ENCODE measurements around the gene NTNG2.

Gene NTNG2

DNA sequence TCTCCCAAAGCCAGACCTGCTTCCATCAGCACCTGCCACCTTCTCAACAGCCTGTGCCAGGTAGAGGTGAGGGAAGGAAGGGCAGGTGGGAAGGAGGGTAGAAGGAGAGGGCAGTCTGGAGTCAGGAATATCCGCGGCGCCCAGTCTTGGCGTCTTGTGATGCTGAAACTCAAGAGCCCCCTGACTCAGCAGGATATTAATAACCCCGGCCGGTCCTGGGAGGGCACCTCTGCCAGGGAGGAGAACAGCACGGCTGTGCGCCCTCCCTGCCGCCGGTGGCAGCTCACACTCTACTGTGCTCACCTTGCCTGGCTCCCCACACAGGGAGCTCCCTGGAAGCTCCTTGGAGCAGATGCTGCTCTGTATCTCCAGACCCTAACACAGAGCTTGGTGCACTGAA lies 11.6 kb upstream of the NTNG2 start:
- no peak overlapping the region for H3K4me3 ChIP-seq (ENCODE audit: low read depth, low read length)
- in situ Hi-C loops (cut with HindIII; ENCODE audit: low pct_ligation_motif_present, low sequenced_read_pairs) = no loop called here
- no peaks in the 10 kb centered on the region for H3K36me3 ChIP-seq (replicated peaks)
- H3K27me3 ChIP-seq (replicated peaks) = peaks cover 21% of the 10 kb centered on the region
- no peak overlapping the region for H3K27ac ChIP-seq
- no peak for DNase-seq
- TF ChIP-seq, protein P1, sequence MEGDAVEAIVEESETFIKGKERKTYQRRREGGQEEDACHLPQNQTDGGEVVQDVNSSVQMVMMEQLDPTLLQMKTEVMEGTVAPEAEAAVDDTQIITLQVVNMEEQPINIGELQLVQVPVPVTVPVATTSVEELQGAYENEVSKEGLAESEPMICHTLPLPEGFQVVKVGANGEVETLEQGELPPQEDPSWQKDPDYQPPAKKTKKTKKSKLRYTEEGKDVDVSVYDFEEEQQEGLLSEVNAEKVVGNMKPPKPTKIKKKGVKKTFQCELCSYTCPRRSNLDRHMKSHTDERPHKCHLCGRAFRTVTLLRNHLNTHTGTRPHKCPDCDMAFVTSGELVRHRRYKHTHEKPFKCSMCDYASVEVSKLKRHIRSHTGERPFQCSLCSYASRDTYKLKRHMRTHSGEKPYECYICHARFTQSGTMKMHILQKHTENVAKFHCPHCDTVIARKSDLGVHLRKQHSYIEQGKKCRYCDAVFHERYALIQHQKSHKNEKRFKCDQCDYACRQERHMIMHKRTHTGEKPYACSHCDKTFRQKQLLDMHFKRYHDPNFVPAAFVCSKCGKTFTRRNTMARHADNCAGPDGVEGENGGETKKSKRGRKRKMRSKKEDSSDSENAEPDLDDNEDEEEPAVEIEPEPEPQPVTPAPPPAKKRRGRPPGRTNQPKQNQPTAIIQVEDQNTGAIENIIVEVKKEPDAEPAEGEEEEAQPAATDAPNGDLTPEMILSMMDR (IDR thresholded peaks at IDR 0.05; ENCODE audit: low read depth, low read length, missing control alignments) = no peak

DNA sequence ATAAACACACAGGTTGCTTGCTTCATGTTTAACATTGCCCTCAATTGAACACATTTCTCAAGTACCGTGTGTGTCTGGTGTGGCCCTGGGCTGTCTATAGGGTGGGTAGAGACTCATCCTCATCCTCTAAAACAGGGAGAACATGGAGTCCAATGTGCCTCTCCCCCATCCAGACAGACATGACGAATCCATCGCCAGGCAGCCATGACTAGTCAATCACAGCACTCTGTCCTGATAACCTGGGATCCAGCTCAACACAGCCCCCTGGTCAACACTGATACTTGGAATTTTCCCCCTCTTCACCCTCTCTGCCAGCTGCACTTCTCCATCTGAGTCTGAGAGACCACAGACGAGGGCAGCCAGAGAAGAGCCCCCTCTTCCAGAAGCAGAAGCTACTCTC lies 10.7 kb upstream of the NTNG2 start:
- H3K4me3 ChIP-seq (ENCODE audit: low read depth, low read length) = no peak overlapping the region
- no peaks in the 10 kb centered on the region for H3K36me3 ChIP-seq (replicated peaks)
- no peak overlapping the region for H3K27ac ChIP-seq
- peaks cover 22% of the 10 kb centered on the region for H3K27me3 ChIP-seq (replicated peaks)
- no peak for DNase-seq
- in situ Hi-C loops (cut with HindIII; ENCODE audit: low pct_ligation_motif_present, low sequenced_read_pairs) = no loop called here
- TF ChIP-seq, protein P1 (IDR thresholded peaks at IDR 0.05; ENCODE audit: low read depth, low read length, missing control alignments) = no peak

DNA sequence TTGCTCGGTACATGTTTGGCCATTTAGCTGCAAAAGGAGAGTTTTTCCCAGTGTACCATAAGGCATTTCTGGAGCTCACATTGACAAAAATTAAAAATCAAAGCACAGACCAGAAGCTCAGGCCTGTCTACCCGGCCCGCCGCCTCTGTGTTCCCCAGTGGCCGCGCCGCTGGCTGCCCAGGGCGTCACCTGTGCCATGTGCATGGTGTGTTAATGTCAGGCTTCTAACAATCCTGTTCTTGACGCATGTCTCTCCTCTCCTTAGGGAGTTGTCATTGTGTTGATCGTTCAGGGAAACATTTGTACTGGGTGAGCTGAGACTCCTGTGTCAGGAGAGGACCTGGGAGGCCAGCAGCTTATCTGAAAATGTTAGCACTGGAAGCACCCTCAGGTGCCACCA lies 9.6 kb upstream of the NTNG2 start:
- Histone ChIP-seq H3K4me3 (ENCODE audit: low read depth, low read length) (no peak overlapping the region), H3K27ac (no peak overlapping the region), H3K36me3 (replicated peaks) (no peaks in the 10 kb centered on the region), H3K27me3 (replicated peaks) (peaks cover 18% of the 10 kb centered on the region)
- TF ChIP-seq, protein P1 (IDR thresholded peaks at IDR 0.05; ENCODE audit: low read depth, low read length, missing control alignments) = no peak
- DNase-seq = no peak
- in situ Hi-C loops (cut with HindIII; ENCODE audit: low pct_ligation_motif_present, low sequenced_read_pairs) = no loop called here

DNA sequence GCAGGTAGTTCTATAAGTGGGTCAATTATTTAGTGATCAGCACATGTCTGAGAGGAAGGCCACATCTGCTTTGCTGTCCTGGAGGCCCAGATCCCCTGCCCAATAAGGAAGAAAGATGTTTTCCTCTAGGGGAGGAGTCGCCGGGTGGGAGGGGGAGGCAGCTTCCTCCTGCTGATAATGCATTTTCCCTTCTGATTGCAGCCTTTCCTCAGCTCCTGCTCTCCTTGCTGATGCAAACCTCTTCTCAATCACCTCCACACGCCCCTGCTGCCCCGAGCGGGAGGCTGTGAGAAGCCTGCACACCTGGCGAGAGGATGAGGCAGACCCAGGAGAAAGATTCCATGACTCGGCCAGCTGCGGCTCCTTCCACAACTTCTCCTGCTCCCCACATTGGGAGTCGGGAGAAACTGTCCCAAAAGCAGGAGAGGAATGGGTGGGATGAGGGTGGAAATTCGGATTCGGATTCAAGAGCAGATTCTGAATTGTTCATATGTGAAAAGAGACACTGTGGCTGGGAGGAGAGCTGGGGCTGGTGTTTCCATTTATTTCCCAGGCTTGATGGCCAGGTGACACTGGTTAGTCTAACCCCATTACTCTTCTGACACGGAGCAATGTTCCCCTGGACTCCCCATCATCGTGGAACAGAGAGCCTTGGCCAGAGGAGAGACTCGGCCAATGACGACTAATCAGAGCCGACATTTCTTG lies 6.8 kb upstream of the NTNG2 start:
- Histone ChIP-seq H3K4me3 (ENCODE audit: low read depth, low read length) (no peak overlapping the region), H3K36me3 (replicated peaks) (no peaks in the 10 kb centered on the region), H3K27ac (no peak overlapping the region), H3K27me3 (replicated peaks) (peaks cover 24% of the 10 kb centered on the region)
- TF ChIP-seq, protein P1 (IDR thresholded peaks at IDR 0.05; ENCODE audit: low read depth, low read length, missing control alignments) = no peak
- in situ Hi-C loops (cut with HindIII; ENCODE audit: low pct_ligation_motif_present, low sequenced_read_pairs) = no loop called here
- no peak for DNase-seq

DNA sequence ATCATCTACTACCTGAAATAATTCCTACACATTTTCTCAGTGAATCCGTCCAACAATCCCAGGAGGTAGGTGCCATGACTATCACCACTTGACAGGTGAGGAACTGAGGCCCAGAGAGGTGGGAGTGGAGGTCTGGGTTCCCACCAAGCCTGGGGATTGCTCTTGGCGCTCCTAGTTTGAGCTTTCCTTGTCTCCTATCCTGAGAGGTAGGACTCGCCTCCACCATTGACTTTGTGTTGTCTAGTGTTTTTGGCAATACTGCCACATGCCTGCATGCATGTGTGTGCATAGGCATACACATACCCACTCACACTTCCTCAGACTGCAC lies 6.3 kb upstream of the NTNG2 start:
- peaks cover 23% of the 10 kb centered on the region for H3K27me3 ChIP-seq (replicated peaks)

More for the DNA sequence above, 6.3 kb upstream of the NTNG2 start:
- no peak overlapping the region for H3K4me3 ChIP-seq (ENCODE audit: low read depth, low read length)
- no peak for DNase-seq
- H3K27ac ChIP-seq = no peak overlapping the region
- TF ChIP-seq, protein P1 (IDR thresholded peaks at IDR 0.05; ENCODE audit: low read depth, low read length, missing control alignments) = no peak
- in situ Hi-C loops (cut with HindIII; ENCODE audit: low pct_ligation_motif_present, low sequenced_read_pairs) = no loop called here
- H3K36me3 ChIP-seq (replicated peaks) = no peaks in the 10 kb centered on the region
